Esophagus squamous epithelium (tissue), 5 donors: Measurements from ENCODE around the gene MADCAM1. TPM values are rescaled to one million over a fixed set of nuclear protein-coding genes. Genes with fewer than 3 reads are reported as not detected.

ENCODE experiments used
- DNase-seq: peaks from one replicate; lab custom pipeline; 2025; lab: John Stamatoyannopoulos, UW
- H3K27ac ChIP-seq, 4 donors: fragments of 200-600 bp; sonication (generic); one replicate each; pipeline ENCODE4 v1.5.1; 2016 to 2019; ENCODE audit warnings: mild to moderate bottlenecking in 1 of 4
- H3K27me3 ChIP-seq, 4 donors: fragments of 200-600 bp; sonication (generic); 1 replicate in 3 of 4; 2 replicates in 1 of 4; pipeline versions ENCODE4 v1.5.1 to v1.6.0; 2017 to 2021; ENCODE audit warnings: antibody characterized with exemption in 1 of 4
- H3K36me3 ChIP-seq, 3 donors: fragments of 200-600 bp; sonication (generic); one replicate each; pipeline ENCODE4 v1.5.1; 2016 to 2019
- H3K4me1 ChIP-seq, 3 donors: fragments of 200-600 bp; sonication (generic); one replicate each; pipeline ENCODE4 v1.5.1; 2017 to 2019
- H3K4me3 ChIP-seq, 4 donors: fragments of 200-600 bp; sonication (generic); 1 replicate in 3 of 4; 2 replicates in 1 of 4; pipeline ENCODE4 v1.5.1; 2016 to 2019; ENCODE audit warnings: mild to moderate bottlenecking in 2 of 4, moderate library complexity in 1 of 4
- H3K9me3 ChIP-seq, 3 donors: fragments of 200-600 bp; sonication (generic); one replicate each; pipeline ENCODE4 v1.5.1; 2016 to 2019
- CTCF ChIP-seq, 6 experiments: fragments of 450-650 bp in 4 of 6; fragments of 200-600 bp in 2 of 6; sonication (generic) in 2 of 6; IDR thresholded peaks; one replicate each; pipeline ENCODE4 v1.5.1; 2016 to 2019; ENCODE audit warnings: antibody characterized with exemption in 6 of 6, mild to moderate bottlenecking in 4 of 6, moderate library complexity in 4 of 6
- POLR2A ChIP-seq, 4 donors: fragments of 450-650 bp; IDR thresholded peaks; one replicate each; pipeline ENCODE4 v1.6.1; 2017; ENCODE audit warnings: antibody characterized with exemption in 4 of 4, mild to moderate bottlenecking in 4 of 4, moderate library complexity in 3 of 4
- WGBS, 2 donors: methylation state at CpG; one replicate each; pipeline ENCODE4 v1.1.5; 2018; 5-methylcytosine and 5-hydroxymethylcytosine counted together
- intact Hi-C: fragments of 100-400 bp; cut with DNase I; formaldehyde crosslinking; loops from one replicate; pipeline ENCODE4 v1.15.0; 2022
- total RNA-seq, 4 donors: library from RNA; depleted of rRNA; stranded (reverse); fragments of >200 nt; gene quantifications; one replicate each; pipeline ENCODE4 v1.1.0, GENCODE V29; 2016
- donor health status: DM: yes; HTN: yes; CAD: no.

MADCAM1 gene
- total RNA-seq, 4 donors from 2014 or later, result 0.19 to 0.40 TPM; not detected in 2

DNA sequence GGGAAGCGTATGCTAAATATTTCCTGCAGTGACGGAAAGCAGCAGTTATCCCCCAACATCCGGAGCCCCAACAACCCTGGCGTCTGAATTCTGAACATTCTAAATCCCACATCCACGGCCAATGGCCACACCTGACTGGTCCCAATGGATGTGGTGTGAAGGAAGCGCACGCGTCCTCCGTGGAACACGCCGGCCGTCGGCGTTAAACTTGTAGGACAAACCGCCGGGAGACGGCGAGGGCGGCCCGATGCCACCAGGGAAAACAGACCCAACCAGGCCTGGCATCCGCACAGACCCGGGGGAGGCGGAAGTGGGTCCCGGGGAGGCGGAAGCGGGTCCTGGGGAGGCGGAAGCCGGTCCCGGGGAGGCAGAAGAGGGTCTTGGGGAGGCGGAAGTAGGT, 38.6 kb upstream of the MADCAM1 start:
- TF ChIP-seq POLR2A (IDR thresholded peaks at IDR 0.05) (no peak), CTCF (IDR thresholded peaks at IDR 0.05) (no peak)
- Histone ChIP-seq H3K27me3 (peaks cover 0 to 32% (median 0%) of the 10 kb centered on the region in 4 donors), H3K9me3 (no peaks in the 10 kb centered on the region), H3K4me1 (peaks cover 10 to 28% (median 15%) of the 10 kb centered on the region in 3 donors), H3K4me3 (no peak overlapping the region), H3K36me3 (no peaks in the 10 kb centered on the region), H3K27ac (no peak overlapping the region)
- intact Hi-C loops, result no loop called here
- DNase-seq, result no peak
- 89 to 96% methylated on average over 9 to 28 of the region's 30 CpGs for WGBS, 2 donors

GRCh38 chr19:458091-459042, 37.9 kb upstream of the MADCAM1 start:
- Histone ChIP-seq H3K36me3 (no peaks in the 10 kb centered on the region), H3K27me3 (peaks cover 0 to 36% (median 0%) of the 10 kb centered on the region in 4 donors), H3K4me1 (peaks cover 10 to 28% (median 15%) of the 10 kb centered on the region in 3 donors), H3K9me3 (no peaks in the 10 kb centered on the region), H3K4me3 (no peak overlapping the region), H3K27ac (no peak overlapping the region)
- intact Hi-C loops, result no loop called here
- 90 to 96% methylated on average over 5 to 12 of the region's 89 CpGs for WGBS, 2 donors
- no peak for TF ChIP-seq POLR2A (IDR thresholded peaks at IDR 0.05)
- no peak for DNase-seq

GRCh38 chr19:459724-460511, 36.4 kb upstream of the MADCAM1 start:
- Histone ChIP-seq H3K4me1 (peaks cover 10 to 28% (median 15%) of the 10 kb centered on the region in 3 donors), H3K9me3 (no peaks in the 10 kb centered on the region), H3K36me3 (no peaks in the 10 kb centered on the region), H3K27ac (peak overlapping the region; percentile 69 to 88 (median 74)), H3K4me3 (peak overlapping the region; percentile 62 to 87 (median 66)), H3K27me3 (peaks cover 0 to 46% (median 0%) of the 10 kb centered on the region in 4 donors)
- WGBS, 2 donors, result 1 to 9% methylated on average over 9 of the region's 66 CpGs
- DNase-seq, result no peak
- TF ChIP-seq POLR2A (IDR thresholded peaks at IDR 0.05), result no peak
- no peak for TF ChIP-seq CTCF (IDR thresholded peaks at IDR 0.05)
- intact Hi-C loops, result no loop called here

- H3K9me3 ChIP-seq, result no peaks in the 10 kb centered on the region
- no peaks in the 10 kb centered on the region for H3K36me3 ChIP-seq
- no CpG with 5 or more reads among the region's 85 CpGs for WGBS, 2 donors
- intact Hi-C loops, result no loop called here
- peaks cover 10 to 28% (median 15%) of the 10 kb centered on the region in 3 donors for H3K4me1 ChIP-seq
- peaks cover 0 to 46% (median 0%) of the 10 kb centered on the region in 4 donors for H3K27me3 ChIP-seq
- no peak for DNase-seq
- peak within 1 kb of the TSS; percentile 69 to 88 (median 74) for H3K27ac ChIP-seq
- H3K4me3 ChIP-seq, result peak within 1 kb of the TSS; percentile 62 to 87 (median 66)
- no peak for TF ChIP-seq POLR2A (IDR thresholded peaks at IDR 0.05)
- TF ChIP-seq CTCF (IDR thresholded peaks at IDR 0.05), result no peak
These were observed 35.2 kb upstream of the MADCAM1 start, which contains the start of gene SHC2 for GRCh38 chr19:460877-461720. TSS of gene SHC2 (minus strand) at chr19:461033. CDS start at chr19:460996, 37 bp downstream.
